IPS-NIHi11 (cell line): Measurements from ENCODE around the gene MAN1B1.
A peak's percentile ranks its signal among the peaks of the same experiment; 100 is the strongest.
"Not testable (repeated sequence)": the region's sequence is repeated elsewhere in the genome, so short reads cannot be mapped to it uniquely, and the experiment has no call there.

ENCODE experiments used
- DNase-seq: peaks from one replicate; pipeline ENCODE4 v3.0.0; 2012; ENCODE audit warnings: mixed read lengths, low spot score

The MAN1B1 gene

GRCh38 chr9:137110911-137111787, 24.4 kb downstream of the MAN1B1 start:
- DNase-seq: no peak

- DNase-seq: no peak
Measured at GRCh38 chr9:137111788-137112563, 25.2 kb downstream of the MAN1B1 start.

- no peak for DNase-seq
Measured at GRCh38 chr9:137112564-137113384, 26.0 kb downstream of the MAN1B1 start.

- no peak for DNase-seq
Measured at GRCh38 chr9:137113385-137114159, 26.8 kb downstream of the MAN1B1 start.

- no peak for DNase-seq
Measured at GRCh38 chr9:137114220-137114612, 27.4 kb downstream of the MAN1B1 start.

GRCh38 chr9:137114613-137115393, 28.0 kb downstream of the MAN1B1 start, which contains the start of gene DPP7:
DPP7 (minus strand) TSS chr9:137114733; CDS start chr9:137114713, 20 bp downstream.
- DNase-seq: peak; percentile 83

- peak; percentile 23 for DNase-seq
Measured at GRCh38 chr9:137115394-137116026, 28.7 kb downstream of the MAN1B1 start.

GRCh38 chr9:137116027-137116507, 29.3 kb downstream of the MAN1B1 start:
- DNase-seq: no peak

- DNase-seq: no peak
Measured at GRCh38 chr9:137116728-137117127, 29.9 kb downstream of the MAN1B1 start.

GRCh38 chr9:137117269-137117731, 30.5 kb downstream of the MAN1B1 start:
- DNase-seq: peak; percentile 2

- not testable (repeated sequence) for DNase-seq
Measured at GRCh38 chr9:137118092-137118603, 31.4 kb downstream of the MAN1B1 start.

- DNase-seq: not testable (repeated sequence)
Measured at GRCh38 chr9:137121927-137122795, 35.4 kb downstream of the MAN1B1 start.

GRCh38 chr9:137122796-137123467, 36.1 kb downstream of the MAN1B1 start:
- DNase-seq: not testable (repeated sequence)

GRCh38 chr9:137123468-137123837, 36.7 kb downstream of the MAN1B1 start:
- no peak for DNase-seq

- not testable (repeated sequence) for DNase-seq
Measured at GRCh38 chr9:137123952-137124462, 37.2 kb downstream of the MAN1B1 start.

- DNase-seq: no peak
Measured at GRCh38 chr9:137126786-137127185, 40.0 kb downstream of the MAN1B1 start.

- DNase-seq: no peak
Measured at GRCh38 chr9:137127301-137128157, 40.7 kb downstream of the MAN1B1 start.
